ENCODE data around the gene SUSD6.

SUSD6 gene

DNA sequence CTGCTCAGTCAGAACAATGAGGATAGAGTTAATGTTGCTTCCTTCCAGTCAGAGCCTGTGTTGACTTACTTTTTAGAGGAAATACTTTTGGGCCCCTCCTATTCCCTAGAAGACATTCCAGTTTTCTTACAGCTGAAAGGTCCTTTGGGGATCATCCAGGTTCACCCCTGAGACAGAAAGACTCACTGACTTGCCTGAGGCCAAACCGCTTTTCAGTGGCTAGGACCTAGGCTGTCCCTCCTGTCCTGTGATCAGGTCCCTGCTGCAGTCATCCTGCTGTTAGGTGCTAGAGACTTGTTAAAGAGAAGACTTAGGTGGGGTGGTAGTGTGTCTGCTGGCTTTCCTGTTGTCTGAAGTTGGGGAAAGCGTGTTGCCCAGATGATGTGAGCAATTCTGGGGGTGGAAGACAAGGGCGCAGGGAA is 39.6 kb downstream of the SUSD6 start:
- DNase-seq: peak; percentile 57

DNA sequence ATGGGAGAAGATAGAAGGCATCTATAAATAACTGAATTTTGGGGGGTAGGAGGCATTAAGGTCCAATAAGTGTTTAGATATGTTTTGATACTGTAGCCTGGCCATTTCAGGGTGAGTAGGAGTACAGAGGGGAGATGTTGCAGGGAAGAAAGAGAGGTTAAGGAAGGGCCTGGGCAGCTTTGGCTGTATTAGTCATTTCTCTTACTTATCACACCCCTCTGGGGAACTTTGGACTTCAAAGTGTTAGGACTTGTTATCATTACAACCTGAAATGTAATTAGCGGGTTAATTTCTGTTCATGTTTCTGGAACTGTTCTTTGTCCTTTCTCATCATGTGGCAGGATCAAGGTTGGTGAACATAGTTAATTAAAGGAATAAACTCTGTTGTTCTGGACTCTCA is 40.3 kb downstream of the SUSD6 start:
- DNase-seq: no peak

DNA sequence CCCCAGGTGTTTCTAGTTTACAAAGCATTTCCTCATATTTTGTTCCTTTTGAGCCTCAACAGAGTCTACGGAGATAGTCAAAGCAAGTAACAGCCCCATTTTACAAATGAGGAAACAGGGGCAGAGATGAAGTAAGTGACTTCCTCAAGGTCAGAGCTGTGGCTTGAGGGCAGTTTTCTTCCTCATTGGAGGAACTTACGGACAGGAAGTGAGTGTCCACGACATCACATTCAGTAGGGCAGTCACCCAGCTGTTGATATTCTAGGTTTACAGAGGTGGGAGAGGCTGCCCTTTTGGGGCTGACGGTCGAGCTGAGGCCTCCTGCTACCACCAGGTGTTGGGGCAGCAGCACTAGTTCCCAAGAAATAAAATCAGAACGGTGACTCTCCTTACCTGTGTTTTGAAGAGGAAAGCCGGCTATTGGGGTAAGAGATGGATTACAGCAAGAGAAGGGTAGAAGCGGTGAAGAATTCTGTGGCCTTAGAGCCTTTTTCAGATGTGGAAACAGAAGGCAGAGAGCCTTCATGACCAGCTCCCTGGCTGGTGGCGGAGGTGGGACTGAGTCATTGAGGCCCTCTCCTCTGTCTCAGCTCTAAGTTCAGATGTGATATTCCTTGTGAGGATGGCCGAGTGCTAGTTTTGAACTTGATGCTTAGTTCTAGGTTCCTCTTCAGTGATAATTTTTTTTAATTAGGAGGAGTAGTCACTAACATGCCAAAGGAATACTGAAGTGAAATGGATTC is 41.7 kb downstream of the SUSD6 start:
- no peak for DNase-seq

GRCh38 chr14:69654116-69654515 is 42.7 kb downstream of the SUSD6 start:
- DNase-seq: no peak

- peak; percentile 37 for DNase-seq
Observed at GRCh38 chr14:69657950-69658355, 46.6 kb downstream of the SUSD6 start.

GRCh38 chr14:69658664-69659261 is 47.4 kb downstream of the SUSD6 start:
- no peak for DNase-seq

GRCh38 chr14:69660344-69661193 is 49.2 kb downstream of the SUSD6 start:
- no peak for DNase-seq

GRCh38 chr14:69661194-69661537 is 49.8 kb downstream of the SUSD6 start:
- no peak for DNase-seq

- no peak for DNase-seq
Observed at GRCh38 chr14:69662636-69663299, 51.4 kb downstream of the SUSD6 start.

GRCh38 chr14:69663300-69663643 is 51.9 kb downstream of the SUSD6 start:
- DNase-seq: no peak

GRCh38 chr14:69664265-69664664 is 52.9 kb downstream of the SUSD6 start:
- DNase-seq: no peak

GRCh38 chr14:69664865-69665526 is 53.6 kb downstream of the SUSD6 start:
- no peak for DNase-seq

DNA sequence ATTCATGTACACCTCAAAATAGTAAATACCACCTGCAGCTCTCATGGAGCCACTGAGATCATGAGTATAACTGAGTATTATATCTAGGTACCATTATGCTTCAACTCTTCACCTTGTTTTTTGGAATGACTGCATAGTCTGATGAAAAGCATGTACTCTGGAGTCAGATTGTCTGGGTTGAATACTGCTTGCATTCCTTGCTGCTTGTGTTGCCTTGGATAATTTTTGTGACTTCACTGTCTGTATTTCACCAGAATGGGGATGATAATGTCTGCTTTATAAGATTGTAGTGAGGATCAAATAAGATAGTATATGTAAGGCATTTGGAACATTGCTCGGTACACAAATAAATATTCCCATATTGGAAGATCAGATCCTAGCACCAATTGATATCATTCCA is 54.2 kb downstream of the SUSD6 start:
- peak; percentile 29 for DNase-seq

DNA sequence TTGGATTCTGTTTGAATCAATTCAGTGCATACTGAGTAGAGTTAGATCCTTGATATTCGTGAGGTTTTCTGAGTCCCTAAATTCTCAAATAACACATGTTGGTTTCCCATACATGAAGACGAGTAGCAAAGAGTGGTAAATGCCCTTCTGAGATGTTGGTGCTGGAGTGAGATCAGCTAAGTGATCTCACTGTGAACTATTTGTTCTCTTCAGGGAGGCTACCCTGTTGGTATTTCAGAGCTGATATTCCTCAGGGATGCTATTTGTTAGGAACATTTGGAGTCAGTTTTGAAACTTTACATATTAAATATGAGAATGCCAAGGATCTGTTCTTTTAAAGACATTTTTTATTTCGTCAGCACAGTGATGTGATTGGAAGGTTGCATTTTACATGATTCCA is 54.7 kb downstream of the SUSD6 start:
- peak; percentile 36 for DNase-seq

- DNase-seq: peak; percentile 76
Observed at GRCh38 chr14:69666690-69667211, 55.4 kb downstream of the SUSD6 start.

- no peak for DNase-seq
Observed at GRCh38 chr14:69667938-69668335, 56.5 kb downstream of the SUSD6 start.

DNA sequence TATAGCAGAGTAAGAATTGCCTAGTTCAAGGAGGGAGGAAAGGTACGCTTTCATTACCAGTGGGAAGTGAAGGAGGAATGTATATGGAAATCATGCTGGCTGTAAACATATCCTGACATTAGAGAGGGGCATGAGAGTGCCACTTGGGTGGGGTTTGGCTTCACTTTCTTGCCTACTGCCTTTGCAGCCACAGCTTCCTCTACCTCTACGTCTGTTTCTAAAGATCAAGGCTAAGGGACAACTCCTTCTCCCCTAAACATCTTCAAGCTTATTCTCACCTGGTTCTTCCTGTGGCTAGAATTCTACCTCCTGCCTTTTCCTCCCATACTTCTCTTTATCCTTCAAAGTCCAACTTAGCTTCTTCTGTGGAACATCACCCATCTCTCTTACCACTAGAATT is 58.0 kb downstream of the SUSD6 start:
- no peak for DNase-seq

GRCh38 chr14:69670093-69670492 is 58.7 kb downstream of the SUSD6 start:
- DNase-seq: no peak

DNA sequence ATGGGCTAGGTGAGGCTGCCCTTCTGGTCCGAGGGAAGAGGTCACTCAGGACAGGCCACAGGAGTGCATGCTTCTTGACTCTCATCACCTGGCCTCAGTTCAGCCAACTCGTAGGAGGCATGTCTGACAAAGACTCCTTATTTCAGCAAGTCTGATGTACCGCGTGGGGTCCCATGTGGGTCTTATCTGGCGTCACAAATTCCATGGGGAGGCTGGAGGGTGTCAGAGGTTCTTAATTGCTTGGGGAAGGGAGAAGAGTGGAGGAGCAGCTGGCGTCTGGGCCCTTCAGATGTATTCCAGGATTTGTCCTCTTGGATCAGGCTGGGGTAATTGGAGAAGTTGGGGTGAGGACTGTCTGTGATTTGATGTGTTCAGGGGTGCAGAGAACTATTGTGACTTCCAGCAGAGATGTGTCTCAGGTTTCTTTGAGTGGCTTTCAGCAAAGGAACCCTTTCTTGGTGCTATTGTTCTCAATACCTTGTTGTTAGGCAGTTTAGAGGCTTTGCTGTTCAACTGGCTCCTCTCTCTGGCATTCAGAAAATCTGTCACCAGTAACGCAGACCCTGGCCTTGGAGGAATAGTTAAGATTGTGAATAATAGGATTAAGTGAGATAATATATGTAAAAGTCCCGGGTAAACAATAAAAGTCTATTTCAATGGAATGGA is 60.1 kb downstream of the SUSD6 start:
- DNase-seq: no peak

DNA sequence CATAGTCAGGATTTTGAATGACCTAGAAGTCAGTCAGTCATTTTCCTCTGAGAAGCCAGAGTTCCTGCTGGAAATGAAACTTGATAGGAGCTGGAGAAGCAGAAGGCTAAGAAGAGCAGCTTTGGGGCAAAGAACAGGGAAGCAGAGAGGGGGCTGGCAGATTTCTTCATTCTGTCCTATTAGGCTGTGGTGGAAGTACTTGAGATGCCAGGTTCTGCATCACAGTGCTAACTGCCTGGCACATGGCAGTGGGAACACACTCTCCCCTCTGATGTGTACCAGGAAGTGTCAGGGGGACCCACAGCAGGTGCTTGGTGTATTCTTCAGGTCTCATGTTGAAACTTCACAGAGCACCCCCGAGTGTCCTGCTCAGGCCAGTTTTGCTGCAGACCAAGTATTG is 61.0 kb downstream of the SUSD6 start:
- no peak for DNase-seq

GRCh38 chr14:69673104-69673503 is 61.7 kb downstream of the SUSD6 start:
- no peak for DNase-seq
